Breast epithelium (tissue), 4 donors: ENCODE measurements around the gene SRRM2. TPM values are rescaled to one million over a fixed set of nuclear protein-coding genes. Genes with fewer than 3 reads are reported as not detected.

ENCODE experiments used
- DNase-seq, 2 donors: peaks; one replicate each; pipeline ENCODE4 v3.0.0-alpha.2; 2019; ENCODE audit warnings: low spot score in 2 of 2
- H3K27ac ChIP-seq, 2 donors: fragments of 200-600 bp; sonication (generic) in 1 of 2; one replicate each; pipeline ENCODE4 v1.5.1; 2016 to 2019; ENCODE audit warnings: mild to moderate bottlenecking in 1 of 2
- H3K27me3 ChIP-seq, 2 donors: fragments of 200-600 bp; sonication (generic) in 1 of 2; one replicate each; pipeline versions ENCODE4 v1.5.1 to v1.6.0; 2017 to 2019; ENCODE audit warnings: control low read depth in 1 of 2, mild to moderate bottlenecking in 1 of 2
- H3K36me3 ChIP-seq: fragments of 200-600 bp; one replicate; pipeline ENCODE4 v1.5.1; 2019
- H3K4me1 ChIP-seq, 2 donors: fragments of 200-600 bp; sonication (generic); one replicate each; pipeline ENCODE4 v1.5.1; 2016 to 2019; ENCODE audit warnings: control low read depth in 1 of 2
- H3K4me3 ChIP-seq, 3 donors: fragments of 200-600 bp; sonication (generic); 1 replicate in 2 of 3; 2 replicates in 1 of 3; pipeline ENCODE4 v1.5.1; 2016 to 2019; ENCODE audit warnings: mild to moderate bottlenecking in 3 of 3, moderate library complexity in 2 of 3
- H3K9me3 ChIP-seq, 2 donors: fragments of 200-600 bp; sonication (generic) in 1 of 2; one replicate each; pipeline ENCODE4 v1.5.1; 2016 to 2019; ENCODE audit warnings: control low read depth in 1 of 2
- CTCF ChIP-seq, 3 donors: fragments of 450-650 bp; IDR thresholded peaks; one replicate each; pipeline ENCODE4 v1.5.1; 2016 to 2017; ENCODE audit warnings: antibody characterized with exemption in 3 of 3, mild to moderate bottlenecking in 3 of 3, moderate library complexity in 3 of 3
- POLR2A ChIP-seq: fragments of 450-650 bp; IDR thresholded peaks from one replicate; pipeline ENCODE4 v1.6.1; 2016; ENCODE audit warnings: antibody characterized with exemption, mild to moderate bottlenecking, moderate library complexity
- POLR2AphosphoS5 ChIP-seq, 3 donors: sonication (generic); formaldehyde crosslinking; IDR thresholded peaks; one replicate each; pipeline ENCODE4 v1.6.1; 2017; ENCODE audit warnings: antibody characterized with exemption in 3 of 3
- intact Hi-C: fragments of 100-400 bp; cut with DNase I; formaldehyde crosslinking; loops from one replicate; pipeline ENCODE4 v1.15.1; 2023; ENCODE audit warnings: low total_unique reads
- total RNA-seq, 3 donors: library from RNA; depleted of rRNA; stranded (reverse); fragments of >200 nt; gene quantifications; one replicate each; pipeline ENCODE4 v1.1.0, GENCODE V29; 2016

The SRRM2 gene
- total RNA-seq, 3 donors from 2014 or later: 229 to 416 (median 388) TPM

DNA sequence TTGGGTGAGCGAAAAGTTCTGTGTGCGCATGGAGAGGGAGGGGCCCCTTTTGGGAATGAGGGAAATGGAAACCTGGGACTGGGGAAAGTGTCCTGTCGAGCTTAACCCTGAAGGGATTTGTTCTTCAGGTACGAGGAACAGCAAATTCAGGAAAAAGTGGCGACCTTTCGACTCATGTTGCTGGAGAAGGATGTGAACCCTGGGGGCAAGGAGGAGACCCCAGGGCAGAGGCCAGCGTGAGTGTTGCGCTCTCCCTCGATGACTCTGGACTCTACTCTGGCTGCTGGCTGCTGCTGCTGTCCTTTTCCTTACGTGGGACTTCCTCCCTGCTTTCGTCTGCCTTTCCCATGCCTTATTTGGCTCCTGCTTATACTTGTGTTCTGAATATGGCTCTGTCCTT lies 4.9 kb downstream of the SRRM2 start:
- no peaks in the 10 kb centered on the region for H3K27me3 ChIP-seq
- H3K9me3 ChIP-seq: no peaks in the 10 kb centered on the region
- H3K4me1 ChIP-seq: peaks cover 6 to 15% of the 10 kb centered on the region in 2 donors
- intact Hi-C loops: loop anchor here (10.0 kb wide), 1 partner anchor 97 kb away; the partner anchor contains the start of gene PRSS22
- no peak overlapping the region for H3K4me3 ChIP-seq
- no peak overlapping the region for H3K27ac ChIP-seq
- H3K36me3 ChIP-seq: peaks cover 22% of the 10 kb centered on the region
- DNase-seq: no peak
- no peak for TF ChIP-seq POLR2AphosphoS5 (IDR thresholded peaks at IDR 0.05)
- no peak for TF ChIP-seq CTCF (IDR thresholded peaks at IDR 0.05)
- no peak for TF ChIP-seq POLR2A

- Histone ChIP-seq H3K4me1 (no peaks in the 10 kb centered on the region), H3K4me3 (no peak overlapping the region), H3K36me3 (peaks cover 22% of the 10 kb centered on the region), H3K27ac (no peak overlapping the region), H3K9me3 (no peaks in the 10 kb centered on the region), H3K27me3 (no peaks in the 10 kb centered on the region)
- DNase-seq: no peak
- TF ChIP-seq POLR2AphosphoS5 (IDR thresholded peaks at IDR 0.05): no peak
- TF ChIP-seq CTCF (IDR thresholded peaks at IDR 0.05): no peak
- TF ChIP-seq POLR2A: no peak
- intact Hi-C loops: no loop called here
Measured at GRCh38 chr16:2761472-2761871, 9.0 kb downstream of the SRRM2 start.

- no peak for TF ChIP-seq POLR2AphosphoS5 (IDR thresholded peaks at IDR 0.05)
- no peak for TF ChIP-seq POLR2A
- no peak for TF ChIP-seq CTCF (IDR thresholded peaks at IDR 0.05)
- DNase-seq: no peak
Measured at GRCh38 chr16:2761886-2762583, 9.6 kb downstream of the SRRM2 start.

DNA sequence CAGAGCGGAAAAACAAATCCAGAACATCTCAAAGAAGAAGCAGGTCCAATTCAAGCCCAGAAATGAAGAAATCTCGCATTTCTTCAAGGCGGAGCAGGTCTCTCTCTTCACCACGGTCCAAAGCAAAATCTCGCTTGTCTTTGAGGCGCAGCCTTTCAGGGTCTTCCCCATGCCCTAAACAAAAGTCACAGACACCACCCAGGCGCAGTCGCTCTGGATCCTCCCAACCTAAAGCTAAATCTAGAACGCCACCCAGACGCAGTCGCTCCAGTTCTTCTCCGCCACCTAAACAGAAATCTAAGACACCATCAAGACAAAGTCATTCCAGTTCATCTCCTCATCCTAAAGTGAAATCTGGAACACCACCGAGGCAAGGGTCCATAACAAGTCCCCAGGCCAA lies 10.3 kb downstream of the SRRM2 start:
- no peak for DNase-seq
- intact Hi-C loops: no loop called here
- H3K36me3 ChIP-seq: peaks cover 22% of the 10 kb centered on the region
- H3K27me3 ChIP-seq: no peaks in the 10 kb centered on the region
- no peaks in the 10 kb centered on the region for H3K4me1 ChIP-seq
- no peaks in the 10 kb centered on the region for H3K9me3 ChIP-seq
- H3K4me3 ChIP-seq: no peak overlapping the region
- no peak overlapping the region for H3K27ac ChIP-seq
- TF ChIP-seq CTCF (IDR thresholded peaks at IDR 0.05) (no peak), POLR2A (no peak), POLR2AphosphoS5 (IDR thresholded peaks at IDR 0.05) (no peak)

More at GRCh38 chr16:2761886-2762583, 9.6 kb downstream of the SRRM2 start:
- no peaks in the 10 kb centered on the region for H3K27me3 ChIP-seq
- H3K9me3 ChIP-seq: no peaks in the 10 kb centered on the region
- H3K27ac ChIP-seq: no peak overlapping the region
- H3K4me3 ChIP-seq: no peak overlapping the region
- peaks cover 22% of the 10 kb centered on the region for H3K36me3 ChIP-seq
- intact Hi-C loops: no loop called here
- no peaks in the 10 kb centered on the region for H3K4me1 ChIP-seq

- no peak overlapping the region for H3K27ac ChIP-seq
- DNase-seq: no peak
- no peak for TF ChIP-seq POLR2AphosphoS5 (IDR thresholded peaks at IDR 0.05)
- no peak for TF ChIP-seq CTCF (IDR thresholded peaks at IDR 0.05)
- TF ChIP-seq POLR2A: no peak
- H3K27me3 ChIP-seq: no peaks in the 10 kb centered on the region
- intact Hi-C loops: no loop called here
- H3K9me3 ChIP-seq: no peaks in the 10 kb centered on the region
- H3K4me1 ChIP-seq: no peaks in the 10 kb centered on the region
- peaks cover 20% of the 10 kb centered on the region for H3K36me3 ChIP-seq
- H3K4me3 ChIP-seq: no peak overlapping the region
Measured at GRCh38 chr16:2763173-2763572, 10.7 kb downstream of the SRRM2 start.
